IPS-NIHi11 (cell line): ENCODE results near the gene ZNF276.
A peak's percentile ranks its signal among the peaks of the same experiment; 100 is the strongest.
"Not testable (repeated sequence)": the region's sequence is repeated elsewhere in the genome, so short reads cannot be mapped to it uniquely, and the experiment has no call there.

Source experiments
- DNase-seq: peaks from one replicate; pipeline ENCODE4 v3.0.0; 2012; ENCODE audit warnings: mixed read lengths, low spot score

Gene ZNF276

DNA sequence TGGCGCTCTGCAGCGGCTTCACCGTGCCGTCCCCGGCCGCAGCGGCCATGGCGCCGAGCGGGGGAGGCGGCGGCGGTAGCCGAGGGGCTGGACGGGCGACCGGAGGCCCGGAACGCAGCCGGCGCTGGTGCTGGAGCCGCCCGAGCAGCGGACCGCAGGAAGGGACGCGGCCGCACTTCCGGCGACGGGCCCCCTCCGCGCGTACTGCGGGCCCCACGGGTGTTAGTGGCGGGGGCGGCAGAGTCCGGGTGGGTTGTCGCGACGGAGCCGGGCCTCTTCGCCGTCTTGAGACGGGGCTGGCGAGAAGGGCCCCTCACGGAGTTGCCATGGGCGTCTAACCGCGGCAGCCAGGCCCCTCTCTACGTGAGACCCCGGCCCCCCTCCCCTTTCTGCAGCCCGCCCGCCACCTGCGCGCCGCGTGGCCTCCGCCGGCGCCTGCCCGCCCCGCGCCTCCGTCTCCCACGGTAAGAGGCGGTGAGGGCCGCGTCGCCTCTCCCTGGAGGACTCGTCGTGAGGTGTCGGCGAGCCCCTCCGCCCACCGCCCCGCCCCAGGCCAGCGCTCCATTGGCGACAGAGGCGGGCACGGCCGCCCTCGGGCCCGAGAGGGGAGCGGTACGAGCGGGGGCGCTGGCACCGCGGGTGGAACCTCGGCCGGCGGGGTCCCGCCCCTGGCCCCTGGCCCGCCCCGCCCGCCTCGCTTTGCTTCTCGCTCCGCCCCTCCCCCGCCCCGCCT is at the start of gene ZNF276, which contains the start of gene VPS9D1:
Gene ZNF276, plus strand, starts transcription at position 725 of the 733 bp plus-strand sequence. CDS start 104 bp downstream, outside the sequence.
Gene VPS9D1, minus strand, starts transcription at position 86 of the 733 bp plus-strand sequence. Its CDS starts 37 bp downstream, at position 49.
- peak; percentile 85 for DNase-seq

- not testable (repeated sequence) for DNase-seq
Measured at GRCh38 chr16:89671565-89671964, 49.8 kb upstream of the ZNF276 start.

GRCh38 chr16:89672177-89672941 is 49.0 kb upstream of the ZNF276 start:
- no peak for DNase-seq

GRCh38 chr16:89678258-89678657 is 43.1 kb upstream of the ZNF276 start:
- DNase-seq = no peak

DNA sequence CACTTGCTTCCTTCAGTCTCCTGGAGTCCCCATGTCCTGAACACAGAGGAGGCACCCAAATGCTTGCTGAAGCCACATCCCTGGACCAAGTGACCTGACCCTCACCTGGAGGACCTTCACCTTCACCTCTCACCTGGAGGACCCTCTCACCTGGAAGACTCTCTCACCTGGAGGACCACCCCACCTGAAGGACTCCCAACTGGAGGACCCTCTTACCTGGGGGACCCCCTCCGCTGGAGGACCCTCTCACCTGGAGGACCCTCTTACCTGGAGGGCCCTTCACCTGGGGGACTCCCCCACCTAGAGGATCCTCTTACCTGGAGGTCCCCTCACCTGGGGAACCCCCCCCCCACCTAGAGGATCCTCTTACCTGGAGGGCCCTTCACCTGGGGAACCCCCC is 35.4 kb upstream of the ZNF276 start:
- DNase-seq = no peak

GRCh38 chr16:89686520-89687091 is 34.7 kb upstream of the ZNF276 start, which contains the start of gene CDK10:
Gene CDK10, plus strand, starts transcription at chr16:89686689. Its CDS starts 22 bp downstream, at chr16:89686711.
- peak; percentile 98 for DNase-seq

DNA sequence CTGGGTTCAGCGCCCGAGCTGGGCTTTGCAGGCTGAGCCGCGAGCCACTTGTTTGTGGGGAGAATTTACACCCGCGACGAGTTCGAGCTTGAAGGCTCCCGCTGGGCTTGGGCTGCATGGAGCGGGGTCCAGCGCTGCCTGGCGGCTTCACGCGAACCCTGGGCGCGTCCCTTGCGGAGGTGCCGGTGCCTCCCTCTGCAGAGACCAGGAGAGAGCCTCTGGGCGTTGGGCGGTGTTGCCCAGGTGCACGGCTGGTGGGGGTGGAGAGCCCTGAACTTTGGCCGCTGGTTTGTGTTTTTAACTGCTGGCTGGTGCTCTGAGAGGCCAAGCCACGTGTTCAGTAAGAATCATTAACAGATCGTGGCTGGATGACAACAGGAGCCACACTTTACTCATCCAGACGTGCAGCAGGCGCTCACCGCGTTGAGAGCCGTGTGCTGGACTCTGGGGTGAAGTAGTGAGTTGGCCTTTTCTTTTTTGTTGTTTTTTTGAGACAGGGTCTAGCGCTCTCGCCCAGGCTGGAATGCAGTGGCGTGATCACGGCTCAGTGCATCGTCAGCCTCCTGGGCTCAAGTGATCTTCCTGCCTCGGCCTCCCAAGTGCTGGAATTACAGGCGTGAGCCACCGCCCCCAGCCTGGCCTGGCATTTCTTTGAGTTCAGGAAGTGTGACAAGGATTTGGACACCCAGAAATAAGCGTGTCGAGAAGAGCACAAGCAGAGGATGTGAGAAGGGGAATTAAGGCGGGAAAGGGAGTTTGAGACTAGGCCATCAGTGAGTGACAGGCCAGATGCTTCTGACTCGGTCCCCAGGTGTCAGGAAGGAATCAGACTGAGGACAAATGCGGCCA is 34.0 kb upstream of the ZNF276 start:
- no peak for DNase-seq

DNA sequence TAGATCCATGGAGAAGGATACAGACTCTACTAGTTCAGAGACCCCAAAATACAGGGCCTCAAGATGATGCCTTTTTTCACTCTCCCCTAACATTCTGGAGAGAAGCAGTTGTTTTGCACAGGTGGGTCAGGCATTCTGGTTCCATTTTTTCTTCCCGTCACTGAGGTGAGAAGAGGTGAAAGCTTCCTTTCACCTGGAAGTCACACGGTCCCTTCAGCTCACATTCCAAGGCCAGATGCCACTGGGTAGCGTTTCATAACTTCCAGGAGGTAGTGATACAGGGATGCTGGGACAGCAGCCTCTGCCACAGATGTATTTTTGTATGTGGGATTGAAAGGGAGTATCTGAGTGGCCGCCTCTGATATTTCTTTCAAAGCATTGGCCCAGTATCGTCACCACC is 32.9 kb upstream of the ZNF276 start:
- no peak for DNase-seq

DNA sequence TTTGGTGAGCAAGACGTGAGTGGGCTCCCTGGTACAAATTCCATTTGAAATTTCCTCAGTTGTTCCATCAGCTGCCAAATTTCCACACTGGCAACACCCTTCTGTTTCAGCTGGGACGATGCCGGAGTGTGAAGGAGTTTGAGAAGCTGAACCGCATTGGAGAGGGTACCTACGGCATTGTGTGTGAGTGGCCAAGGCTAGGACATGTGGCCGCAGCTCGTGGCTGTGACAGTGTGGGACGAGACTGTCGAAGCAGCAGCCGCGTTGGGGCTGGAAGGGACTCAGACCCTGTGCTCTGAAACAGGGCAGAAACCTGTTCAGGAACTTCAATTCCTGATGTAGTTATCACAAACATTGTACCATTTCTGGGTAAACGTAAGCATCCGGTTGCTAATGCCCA is 32.2 kb upstream of the ZNF276 start:
- no peak for DNase-seq

DNA sequence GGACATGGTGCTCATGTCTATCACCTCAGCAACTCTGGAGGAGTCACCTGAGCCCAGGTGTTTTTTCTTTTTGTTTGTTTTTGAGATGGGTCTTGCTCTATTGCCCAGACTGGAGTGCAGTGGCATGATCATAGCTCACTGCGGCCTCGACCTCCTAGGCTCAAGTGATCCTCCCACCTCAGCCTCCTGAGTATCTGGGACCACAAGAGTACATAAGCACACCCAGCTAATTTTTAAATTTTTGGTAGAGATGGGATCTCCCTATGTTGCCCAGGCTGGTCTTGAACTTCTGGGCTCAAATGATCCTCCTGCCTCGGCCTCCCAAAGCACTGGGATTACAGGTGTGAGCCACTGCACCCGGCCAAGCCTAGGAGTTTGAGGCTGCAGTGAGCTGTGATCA is 31.7 kb upstream of the ZNF276 start:
- DNase-seq = not testable (repeated sequence)

GRCh38 chr16:89690392-89690901 is 30.9 kb upstream of the ZNF276 start:
- DNase-seq = no peak

DNA sequence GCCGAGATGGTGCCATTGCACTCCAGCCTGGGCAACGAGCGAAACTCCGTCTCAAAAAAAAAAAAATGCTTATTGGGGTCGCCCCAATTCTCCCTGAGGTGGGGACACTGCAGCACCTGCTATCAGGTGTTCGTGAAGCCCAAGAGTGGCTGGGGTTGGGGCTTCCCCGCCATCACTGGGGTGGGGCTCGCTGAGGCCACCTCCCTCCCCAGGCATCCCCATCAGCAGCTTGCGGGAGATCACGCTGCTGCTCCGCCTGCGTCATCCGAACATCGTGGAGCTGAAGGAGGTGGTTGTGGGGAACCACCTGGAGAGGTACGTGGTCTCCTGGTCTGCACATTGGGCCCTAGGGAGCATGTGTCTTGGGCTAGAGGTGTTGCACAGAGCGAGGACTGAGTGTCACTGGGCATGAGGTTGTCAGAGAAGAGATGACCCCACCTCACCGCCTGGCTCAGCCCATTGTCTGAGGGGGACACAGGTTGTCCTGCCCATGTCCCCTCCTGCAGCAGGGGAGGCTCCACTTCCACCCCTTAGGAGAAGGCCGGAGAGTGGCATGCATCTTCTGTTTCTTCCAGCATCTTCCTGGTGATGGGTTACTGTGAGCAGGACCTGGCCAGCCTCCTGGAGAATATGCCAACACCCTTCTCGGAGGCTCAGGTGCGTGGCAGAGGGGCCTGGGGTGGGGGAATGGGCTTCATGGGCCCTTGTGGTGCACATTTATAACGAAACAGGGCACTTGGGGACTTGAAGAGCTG is 29.9 kb upstream of the ZNF276 start:
- DNase-seq = no peak

- DNase-seq = no peak
Measured at GRCh38 chr16:89691986-89692569, 29.3 kb upstream of the ZNF276 start.

DNA sequence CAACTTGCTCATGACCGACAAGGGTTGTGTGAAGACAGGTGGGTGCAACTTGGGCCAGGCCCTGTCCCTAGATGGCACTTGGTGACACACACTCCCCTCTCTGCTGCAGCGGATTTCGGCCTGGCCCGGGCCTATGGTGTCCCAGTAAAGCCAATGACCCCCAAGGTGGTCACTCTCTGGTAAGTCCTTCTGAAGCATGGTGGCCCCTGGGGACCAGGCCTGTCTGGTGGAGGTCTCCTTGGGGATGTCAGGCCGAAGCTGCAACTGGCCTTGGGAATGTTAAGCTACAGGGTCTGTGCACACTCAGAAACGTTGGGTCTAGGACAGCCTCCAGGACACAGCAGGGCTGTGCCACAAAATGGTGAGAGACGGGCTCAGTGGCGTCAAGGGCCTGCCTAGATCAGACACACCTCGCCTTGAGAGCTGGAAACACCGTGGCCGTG is 28.0 kb upstream of the ZNF276 start:
- no peak for DNase-seq

DNA sequence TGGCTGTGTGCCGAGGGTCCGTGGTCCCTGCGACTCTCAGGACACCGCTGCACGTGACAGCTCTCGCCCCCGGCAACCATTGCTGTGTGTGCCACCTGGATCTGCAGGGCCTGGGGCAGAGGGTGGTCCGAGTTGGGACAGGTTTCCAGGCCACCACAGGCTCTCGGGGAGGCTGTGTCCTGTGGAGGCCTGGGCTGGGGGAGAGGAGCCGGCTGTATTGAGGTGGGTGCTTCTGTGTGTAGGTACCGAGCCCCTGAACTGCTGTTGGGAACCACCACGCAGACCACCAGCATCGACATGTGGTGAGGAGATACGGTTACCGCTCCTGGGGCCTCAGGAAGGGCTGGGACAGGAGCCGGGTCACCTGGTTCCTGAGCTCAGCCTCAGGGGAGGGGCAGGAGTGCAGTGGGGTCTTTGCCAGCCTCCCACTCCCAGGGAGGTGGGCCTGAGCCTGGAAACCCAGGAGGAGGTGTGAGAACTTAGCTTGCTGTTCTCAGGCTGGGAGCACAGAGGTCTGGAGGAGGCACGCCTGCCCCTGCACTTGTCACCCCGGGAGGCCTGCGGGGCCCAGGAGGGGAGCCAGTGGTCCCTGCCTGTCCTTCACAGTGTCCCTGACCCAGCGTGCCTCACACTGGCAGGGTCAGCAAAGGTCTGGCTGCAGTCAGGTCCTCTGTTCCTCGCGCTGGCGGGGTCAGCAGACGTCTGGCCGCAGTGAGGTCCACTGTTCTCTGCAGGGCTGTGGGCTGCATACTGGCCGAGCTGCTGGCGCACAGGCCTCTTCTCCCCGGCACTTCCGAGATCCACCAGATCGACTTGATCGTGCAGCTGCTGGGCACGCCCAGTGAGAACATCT is 27.2 kb upstream of the ZNF276 start:
- DNase-seq = no peak

- DNase-seq = not testable (repeated sequence)
Measured at GRCh38 chr16:89694784-89695085, 26.6 kb upstream of the ZNF276 start.

- no peak for DNase-seq
Measured at GRCh38 chr16:89695086-89695874, 26.1 kb upstream of the ZNF276 start.

- DNase-seq = no peak
Measured at GRCh38 chr16:89695875-89696669, 25.3 kb upstream of the ZNF276 start.
